Mesenteric fat pad (tissue), 1 donor: ENCODE data around the gene TMEM87B. TPM values are rescaled to one million over a fixed set of nuclear protein-coding genes. Genes with fewer than 3 reads are reported as not detected.

ENCODE experiments used
- DNase-seq: peaks from one replicate; pipeline ENCODE4 v3.0.0-alpha.2; 2020; ENCODE audit warnings: low spot score
- total RNA-seq: library from RNA; stranded (reverse); fragmentation: NEBNext Ultra II Directional; extraction: Animal tissue kit (Norgen Biotek cat#: 25700); gene quantifications from one replicate; pipeline ENCODE4 v1.2.1, GENCODE V29; 2021
- donor health status: DM: yes; HTN: yes; CAD: no.

The TMEM87B gene
- total RNA-seq, 1 donor from 2014 or later: 25.2 TPM

DNA sequence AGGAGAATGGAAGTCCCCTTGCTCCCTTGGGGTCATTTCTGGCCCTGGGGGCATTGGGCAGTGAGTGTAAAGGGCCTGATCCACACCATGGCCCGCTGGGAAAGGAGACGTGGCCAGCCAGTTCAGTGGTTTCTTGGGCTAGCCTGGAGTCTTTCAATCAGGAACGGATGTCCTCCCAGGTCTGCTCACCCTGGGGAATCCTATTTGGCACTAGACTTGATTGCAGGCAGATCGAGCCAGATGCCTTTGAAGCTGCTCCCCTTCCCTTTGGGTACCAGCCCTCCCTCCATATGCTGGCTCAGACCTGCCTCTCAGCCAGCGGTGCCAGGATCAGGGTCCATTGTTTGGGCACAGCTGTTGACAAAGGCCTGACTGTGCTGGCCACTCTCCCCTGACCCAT lies 94.1 kb downstream of the TMEM87B start:
- DNase-seq: peak; percentile 71

DNA sequence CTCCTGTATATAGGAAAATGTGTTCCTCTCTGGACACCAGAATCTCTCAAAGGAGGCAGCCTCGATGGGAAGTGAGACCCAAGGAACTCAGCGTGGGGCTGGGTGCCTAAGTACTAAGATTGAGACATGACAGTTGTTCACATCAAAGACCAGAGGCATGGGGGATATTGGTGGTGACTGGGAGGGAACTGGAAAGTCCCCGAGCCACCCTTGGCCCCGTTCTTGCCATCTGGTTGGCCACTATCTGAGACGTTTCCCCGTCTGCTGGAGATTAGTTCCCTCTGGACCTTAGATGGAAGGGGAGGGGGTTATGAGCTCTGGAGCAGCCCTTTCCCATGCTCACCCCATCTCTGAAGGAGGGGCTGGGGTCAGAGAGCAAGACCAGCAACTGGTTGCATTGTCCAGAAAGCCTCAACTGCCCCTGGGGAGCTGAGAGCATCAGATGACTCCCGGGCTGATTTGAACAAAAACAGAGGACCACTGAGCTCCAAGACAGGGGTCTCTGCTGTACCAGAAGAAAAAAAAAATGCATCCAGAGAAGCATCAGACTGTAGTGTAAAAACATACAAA lies 94.9 kb downstream of the TMEM87B start:
- DNase-seq: peak; percentile 39

DNA sequence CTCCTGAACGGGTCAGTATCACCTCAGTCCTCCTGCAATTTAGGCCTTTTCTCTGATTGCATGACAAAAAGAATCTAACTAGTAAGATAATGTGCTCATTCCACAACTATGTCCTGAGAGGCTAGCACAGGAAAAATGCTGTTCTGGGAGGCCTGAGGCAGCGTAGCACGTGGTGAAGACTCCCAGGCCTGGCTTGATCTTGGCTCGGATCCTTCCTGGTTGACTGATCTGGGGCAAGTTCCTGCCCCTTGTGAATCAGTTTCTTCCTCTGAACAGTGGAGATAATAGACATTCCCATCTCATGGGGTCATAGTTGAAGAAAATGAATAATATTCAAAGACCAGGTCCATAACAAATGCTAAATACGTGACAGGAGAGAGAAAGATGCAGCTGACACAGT lies 95.4 kb downstream of the TMEM87B start:
- DNase-seq: peak; percentile 74

DNA sequence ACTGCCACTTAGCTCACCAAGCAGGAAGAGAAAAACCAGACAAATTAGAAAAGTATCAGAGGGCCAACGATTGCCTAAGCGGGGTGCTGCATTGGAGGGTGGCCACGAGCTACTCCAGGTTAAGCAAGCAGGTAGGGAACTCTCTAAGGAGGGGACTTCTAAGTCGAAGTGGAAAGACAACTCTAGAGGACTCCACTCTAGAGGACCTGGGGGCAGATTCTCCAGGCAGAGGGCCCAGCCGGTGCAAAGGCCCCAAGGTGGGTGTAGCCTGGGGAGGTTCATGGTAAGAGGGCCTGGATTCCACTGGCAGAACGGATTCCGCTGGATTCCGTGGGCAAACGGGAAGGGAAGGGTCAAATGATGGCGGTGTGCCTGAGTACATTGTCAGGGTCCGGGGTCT lies 95.8 kb downstream of the TMEM87B start:
- DNase-seq: peak; percentile 53

DNA sequence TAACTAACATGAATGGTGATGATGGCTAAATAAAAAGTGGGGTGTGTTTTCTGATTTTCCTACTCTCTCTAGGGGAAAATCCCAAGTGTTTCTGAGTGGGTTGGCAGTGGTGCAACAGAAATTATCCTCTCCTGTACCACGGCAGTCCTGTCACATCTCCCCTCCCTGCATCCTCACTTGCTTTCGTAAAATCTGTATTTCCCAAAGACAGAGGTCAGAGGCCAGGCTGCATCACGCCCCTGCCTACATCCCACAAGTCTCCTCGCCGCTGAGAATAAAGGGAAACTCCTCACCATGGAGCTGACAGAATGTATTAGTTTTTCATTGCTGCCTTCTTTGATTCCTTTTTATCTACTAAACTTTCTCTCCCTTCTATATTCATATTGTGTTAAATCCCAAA lies 96.2 kb downstream of the TMEM87B start:
- no peak for DNase-seq

DNA sequence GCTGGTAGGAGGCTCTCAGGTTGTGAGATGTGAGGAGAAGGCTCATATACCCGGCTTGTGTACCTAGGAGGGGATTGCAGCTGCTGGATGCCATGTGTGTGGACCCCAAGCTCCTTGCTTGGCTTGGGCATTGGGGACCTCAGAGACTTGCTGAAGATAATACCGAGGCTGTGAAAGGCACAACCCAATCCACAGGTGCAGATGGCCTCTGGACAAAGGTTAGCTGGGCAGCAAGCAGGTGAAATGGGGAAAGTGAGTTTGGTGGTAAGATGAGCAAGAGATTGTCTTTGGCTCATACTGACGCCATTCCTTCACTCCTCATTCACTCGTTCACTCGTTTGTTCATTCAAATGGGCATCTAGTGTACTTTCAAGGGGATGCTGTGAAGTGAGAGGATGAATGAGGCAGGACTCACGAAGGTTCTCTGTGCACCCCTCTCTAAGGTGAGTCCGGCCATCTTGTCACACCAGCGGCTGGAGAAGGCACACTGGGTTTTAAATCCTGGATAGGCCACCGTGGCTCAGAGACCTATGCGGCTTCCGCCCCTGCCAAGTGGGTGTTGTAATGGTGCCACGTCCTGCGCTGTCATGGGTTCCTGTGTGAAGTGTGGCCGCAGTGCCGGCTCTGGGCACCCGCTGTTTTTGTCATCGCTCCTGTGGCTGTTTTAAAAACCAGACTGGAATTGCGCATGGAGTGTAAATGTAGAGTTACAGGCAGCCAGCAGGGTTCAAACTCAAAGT lies 96.8 kb downstream of the TMEM87B start:
- peak; percentile 86 for DNase-seq

DNA sequence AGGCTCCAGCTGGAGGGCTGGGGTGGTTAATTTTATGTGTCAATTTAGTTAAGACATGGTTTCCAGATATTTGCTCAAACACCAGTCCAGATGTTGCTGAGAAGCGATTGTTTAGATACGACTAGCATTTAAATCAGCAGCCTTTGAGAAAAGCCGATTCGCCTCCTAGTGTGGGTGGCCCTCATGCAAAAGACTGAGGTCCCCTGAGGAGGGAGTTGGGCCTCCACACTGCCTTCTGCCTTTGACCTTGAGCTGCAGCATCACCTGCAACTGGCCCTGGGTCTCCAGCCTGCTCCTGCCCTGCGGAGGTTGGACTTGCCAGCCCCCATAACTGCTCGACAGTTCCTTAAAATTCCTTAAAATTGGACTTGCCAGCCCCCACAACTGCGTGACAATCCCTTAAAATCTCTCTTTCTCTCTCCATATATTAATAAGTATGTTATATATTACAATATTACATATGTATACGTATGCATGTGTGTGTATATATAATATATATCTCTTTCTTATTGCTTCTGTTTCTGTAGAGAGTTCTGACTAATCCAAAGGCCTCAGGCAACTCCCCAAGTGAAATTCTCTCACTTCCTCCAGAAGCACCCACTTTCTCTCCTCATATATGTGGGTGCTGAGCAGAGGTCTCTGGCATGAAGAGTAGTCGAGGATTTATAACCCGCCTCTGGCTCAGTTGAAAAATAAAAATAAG lies 97.6 kb downstream of the TMEM87B start:
- DNase-seq: peak; percentile 72

DNA sequence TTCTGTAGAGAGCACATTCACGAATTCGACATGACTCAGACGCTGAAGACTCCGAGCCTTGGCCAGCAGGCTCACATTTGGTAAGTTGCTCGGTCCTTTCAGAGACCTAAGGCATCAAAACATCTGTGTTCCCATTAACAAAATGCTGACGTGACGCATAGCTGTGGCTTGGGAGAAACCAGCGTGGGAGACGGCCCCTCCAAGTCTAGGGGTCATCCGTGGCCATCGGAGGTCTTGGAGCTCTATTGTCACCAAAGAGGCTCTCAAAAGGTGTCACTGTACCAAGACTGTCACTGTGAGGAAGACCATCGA lies 98.1 kb downstream of the TMEM87B start:
- DNase-seq: no peak

DNA sequence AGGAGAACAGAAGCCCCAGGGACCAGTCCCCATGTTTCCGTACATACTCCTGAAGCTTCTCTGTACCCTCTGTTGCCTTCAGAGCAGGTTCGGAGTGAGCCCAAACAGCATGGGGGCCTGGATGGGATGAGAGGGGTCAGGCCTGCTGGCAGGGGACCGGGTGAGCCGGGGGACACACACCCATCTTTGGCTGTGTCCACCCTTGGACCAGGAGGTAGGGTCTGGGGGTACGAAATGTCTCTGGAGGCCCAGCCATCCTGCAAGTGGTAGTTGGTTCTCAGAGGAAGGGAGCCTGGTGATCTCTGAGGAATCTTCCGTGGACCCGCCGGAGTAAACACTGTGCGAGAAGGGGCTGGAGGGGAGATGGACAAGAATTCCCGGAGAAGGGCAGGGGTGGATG lies 98.4 kb downstream of the TMEM87B start:
- DNase-seq: peak; percentile 81

DNA sequence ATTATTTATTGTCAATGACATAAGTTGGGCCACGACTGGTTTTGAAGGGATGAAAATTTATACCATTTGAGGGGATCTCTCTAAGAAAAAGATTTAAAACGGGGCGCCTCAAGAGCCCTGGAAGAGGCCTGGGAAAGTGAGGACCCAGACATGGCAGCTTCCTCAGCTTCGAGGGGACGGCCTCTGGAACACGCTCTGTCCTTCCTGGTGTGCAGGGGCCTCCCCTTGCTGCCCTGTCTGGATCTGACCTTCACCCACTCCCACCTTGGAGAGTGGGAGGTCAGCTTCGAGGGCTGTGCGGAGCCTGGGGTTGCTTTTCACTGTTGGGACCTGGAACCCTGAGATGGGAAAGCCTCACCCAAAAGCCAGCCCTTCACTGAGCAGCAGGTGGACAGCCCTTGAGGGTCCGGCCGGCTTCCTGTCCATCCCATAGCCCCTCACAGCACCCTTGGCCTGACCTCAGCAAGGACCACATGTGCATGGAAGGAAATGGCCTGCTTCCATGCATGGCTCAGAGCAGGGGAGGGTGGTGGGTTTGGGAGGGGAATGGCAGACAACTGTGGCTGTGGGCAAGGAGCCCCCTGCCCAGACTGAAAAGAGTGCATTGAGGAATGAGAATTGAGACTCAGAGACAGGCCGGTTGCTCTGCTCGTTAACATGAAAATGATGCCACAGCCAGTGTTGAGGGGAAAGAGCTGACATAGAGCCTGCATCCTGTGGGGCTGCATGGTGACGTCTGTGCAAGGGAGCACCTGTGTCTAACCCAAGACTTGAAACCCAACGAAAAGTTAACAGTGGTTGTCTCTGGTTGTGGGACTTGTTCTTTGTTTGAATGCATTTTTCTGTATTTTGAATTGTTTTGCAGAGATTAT lies 99.4 kb downstream of the TMEM87B start:
- peak; percentile 77 for DNase-seq

DNA sequence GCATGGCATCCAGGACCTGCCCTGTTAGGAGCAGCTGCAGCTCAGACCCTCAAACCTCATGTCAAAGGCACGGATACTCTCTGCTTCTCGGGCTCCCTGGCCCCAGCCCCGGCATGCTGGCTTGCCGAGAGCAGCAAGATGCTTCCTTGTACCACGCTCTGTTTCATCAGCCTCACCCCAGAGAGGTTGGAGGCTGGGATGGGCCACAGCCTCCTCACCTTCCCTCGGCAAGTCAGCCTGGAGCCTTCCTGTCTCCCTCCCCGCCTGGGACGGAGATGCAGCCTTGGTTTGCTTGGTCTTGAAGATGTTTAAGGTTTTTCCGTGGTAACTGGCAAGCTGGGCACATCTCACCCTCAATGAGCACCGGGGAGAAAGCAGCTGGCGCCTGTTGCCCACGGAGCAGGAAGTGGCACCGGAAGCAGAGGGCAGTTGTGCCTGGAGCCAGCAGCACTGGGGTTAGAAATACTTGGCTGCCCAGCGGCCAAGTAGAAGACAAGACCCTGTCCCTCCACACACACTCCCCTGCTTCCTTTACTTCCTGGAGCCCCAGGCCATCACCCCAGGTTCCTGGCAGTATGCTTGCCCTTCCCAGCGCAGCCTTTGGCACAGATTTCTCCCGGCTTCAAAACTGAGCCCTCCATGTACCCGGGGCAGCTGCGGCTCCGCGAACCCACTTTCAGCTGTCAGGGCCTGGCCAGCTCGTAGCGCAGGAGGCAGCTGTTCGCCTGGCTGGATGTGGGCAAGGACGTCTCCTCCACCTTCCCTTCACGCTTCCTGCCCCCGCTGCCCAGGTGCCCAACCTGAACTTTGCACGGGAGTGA lies 100.5 kb downstream of the TMEM87B start:
- DNase-seq: peak; percentile 82

DNA sequence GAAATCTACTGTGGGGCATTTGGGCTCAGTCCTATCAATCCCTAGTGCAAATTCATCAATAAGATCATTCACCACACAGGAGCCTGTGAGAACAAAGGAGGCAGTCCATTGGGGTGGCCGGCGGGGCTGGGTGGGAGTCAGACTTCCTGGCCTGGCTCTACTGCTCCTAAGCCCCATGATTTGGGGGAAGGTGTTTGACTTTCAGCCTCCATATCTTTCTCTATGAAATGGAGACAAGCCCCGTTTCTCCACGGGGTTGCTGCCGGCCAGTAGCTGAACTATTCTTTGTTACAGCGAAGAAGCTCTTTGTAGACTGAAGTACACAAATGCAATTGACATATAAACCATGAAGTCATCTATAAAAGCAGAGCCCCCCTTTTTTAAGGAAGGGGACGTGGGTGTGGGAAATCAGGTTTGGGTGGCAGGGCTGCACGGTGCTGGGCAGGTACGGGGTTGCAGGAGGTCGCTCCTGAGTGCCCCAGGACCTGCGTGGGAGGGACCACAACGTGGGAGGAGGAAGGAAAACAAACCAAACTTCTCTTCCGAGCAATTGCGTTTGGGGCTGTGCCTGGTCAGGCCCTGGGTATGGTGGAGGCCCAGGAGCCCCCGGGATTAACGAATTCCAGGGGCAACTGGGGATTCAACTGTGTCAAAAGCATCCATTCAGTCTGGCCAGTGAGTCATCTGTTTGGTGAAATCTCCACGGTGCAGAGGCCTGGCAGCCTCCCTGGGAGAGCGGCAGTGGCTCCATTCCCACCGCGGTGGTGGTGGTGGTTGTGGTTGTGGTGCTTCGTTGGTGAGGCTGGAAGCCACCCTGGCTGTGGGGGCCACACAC lies 101.3 kb downstream of the TMEM87B start:
- peak; percentile 68 for DNase-seq

DNA sequence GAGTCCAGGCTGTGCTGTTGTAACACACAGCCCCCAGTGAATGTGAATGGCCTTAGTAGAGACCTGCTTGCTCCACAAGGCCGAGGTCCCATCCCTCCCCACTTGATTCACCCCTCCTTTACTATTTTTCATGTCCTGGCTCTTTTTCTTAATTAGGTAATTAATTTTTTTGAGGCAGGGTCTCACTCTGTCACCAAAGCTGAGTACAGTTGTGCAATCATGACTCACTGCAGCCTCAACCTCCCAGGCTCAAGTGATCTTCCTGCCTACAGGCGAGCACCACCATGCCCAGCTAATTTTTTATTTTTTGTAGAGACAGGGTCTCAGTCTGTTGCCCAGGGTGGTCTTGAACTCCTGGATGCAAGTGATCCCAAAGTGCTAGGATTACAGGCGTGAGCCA lies 102.4 kb downstream of the TMEM87B start:
- no peak for DNase-seq

DNA sequence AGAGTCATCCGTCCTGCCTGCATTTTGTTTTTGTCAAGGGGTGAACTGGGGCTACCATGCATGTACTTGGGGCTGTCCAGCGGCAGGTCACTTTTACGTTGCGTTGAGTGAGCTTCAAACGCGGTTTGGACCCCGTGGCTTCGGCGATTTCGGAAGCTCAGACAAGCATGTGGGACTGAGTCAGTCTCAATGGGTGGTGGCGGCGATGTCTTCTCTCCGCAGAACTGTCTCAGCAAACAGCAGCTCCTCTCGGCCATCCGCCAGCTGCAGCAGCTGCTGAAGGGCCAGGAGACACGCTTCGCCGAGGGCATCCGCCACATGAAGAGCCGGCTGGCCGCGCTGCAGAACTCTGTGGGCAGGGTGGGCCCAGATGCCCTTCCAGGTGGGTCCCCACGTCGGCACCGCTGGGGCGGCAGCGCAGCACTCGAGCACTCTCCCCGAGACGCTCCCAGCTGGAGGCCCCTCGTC lies 104.4 kb downstream of the TMEM87B start:
- DNase-seq: peak; percentile 83

DNA sequence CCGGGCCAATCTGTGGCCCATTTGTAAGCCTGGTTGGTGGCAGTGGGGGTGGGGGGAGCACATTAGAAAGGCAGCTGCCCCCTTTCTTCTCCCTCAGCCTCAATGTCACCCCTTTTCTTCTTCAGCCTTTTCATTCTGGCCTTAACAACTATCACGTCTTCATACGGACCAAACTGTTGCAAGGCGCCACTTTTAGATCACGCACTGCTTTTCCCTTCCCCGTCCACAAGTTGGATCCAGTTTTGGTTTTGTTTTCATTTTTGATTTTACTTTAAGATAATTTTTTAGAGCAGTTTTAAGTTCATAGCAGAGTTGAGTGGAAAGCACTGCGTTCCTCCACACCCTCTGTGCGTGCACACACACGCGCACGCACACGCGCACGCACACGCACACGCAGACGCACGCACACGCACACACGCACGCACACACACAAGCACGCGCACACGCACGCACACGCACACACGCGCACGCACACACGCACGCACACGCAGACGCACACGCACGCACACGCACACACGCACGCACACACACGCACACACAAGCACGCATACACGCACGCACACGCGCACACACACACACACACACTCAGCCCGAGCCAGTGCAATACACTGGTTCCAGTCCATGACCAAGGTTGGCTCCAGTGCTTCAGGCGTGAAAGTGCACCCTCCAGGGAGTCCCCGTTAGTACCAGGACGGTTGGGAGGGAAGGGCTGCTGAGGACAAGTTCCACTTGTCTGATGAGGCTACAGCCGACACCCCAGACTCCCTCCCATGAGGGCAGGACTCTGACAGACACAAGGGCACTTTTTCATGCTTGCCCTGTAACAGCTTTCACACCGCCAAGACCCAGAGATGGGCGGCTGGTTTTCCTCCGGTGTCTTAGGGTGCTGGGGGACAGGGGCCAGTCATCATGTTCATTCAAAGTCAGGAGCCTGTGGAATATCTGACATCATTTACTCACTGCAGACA lies 105.5 kb downstream of the TMEM87B start:
- DNase-seq: peak; percentile 82

DNA sequence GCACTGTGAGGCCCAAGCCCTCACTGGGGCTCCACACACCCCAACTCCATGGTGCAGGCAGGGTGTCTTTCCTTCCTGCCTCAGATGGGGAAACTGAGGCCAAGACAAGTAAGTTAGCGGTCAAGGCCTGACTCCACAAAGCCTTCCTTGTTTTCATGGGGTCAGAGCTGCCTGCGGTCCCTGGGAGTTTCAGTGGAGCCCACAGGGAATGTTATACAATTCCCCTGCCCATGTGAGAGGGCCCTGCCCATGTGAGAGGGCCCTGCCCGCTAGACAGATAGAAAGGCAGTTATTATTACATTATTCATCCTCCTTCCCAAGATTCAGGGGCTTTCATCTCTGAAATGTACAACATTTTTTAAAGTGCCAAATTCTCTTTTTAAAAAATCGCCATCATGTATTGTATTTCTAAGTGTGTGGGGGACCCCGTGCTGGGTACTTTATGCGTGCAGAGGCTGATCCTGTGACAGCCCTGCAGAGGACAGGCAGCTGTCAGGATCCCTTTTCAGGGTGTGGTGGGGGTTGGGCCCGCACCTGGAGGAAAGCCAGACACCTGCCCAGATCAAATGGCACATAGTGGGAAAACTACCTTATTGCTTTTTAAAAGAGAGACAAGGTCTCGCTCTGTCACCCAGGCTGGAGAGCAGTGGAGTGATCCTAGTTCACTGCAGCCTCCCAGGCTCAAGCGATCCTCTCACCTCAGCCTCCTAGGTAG lies 106.5 kb downstream of the TMEM87B start:
- peak; percentile 62 for DNase-seq

DNA sequence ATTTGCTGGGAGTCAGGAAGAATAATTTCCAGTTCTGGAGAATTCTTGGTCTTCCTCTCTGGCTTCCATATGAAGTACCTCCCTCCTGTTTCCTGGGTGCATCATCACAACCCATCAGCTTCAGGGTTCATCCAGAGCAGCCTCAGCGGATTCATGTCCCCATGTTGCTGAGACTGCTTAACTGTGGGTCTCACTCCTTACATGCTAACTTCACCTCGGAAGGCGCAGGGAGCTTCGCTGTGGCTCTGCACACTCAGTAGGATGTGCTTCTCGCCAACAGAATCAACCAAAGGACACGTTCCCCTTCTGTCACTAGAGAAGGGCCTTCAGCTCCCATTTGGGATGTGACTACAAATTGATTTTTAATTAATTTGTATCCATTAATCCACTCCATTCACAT lies 107.3 kb downstream of the TMEM87B start:
- DNase-seq: peak; percentile 39

DNA sequence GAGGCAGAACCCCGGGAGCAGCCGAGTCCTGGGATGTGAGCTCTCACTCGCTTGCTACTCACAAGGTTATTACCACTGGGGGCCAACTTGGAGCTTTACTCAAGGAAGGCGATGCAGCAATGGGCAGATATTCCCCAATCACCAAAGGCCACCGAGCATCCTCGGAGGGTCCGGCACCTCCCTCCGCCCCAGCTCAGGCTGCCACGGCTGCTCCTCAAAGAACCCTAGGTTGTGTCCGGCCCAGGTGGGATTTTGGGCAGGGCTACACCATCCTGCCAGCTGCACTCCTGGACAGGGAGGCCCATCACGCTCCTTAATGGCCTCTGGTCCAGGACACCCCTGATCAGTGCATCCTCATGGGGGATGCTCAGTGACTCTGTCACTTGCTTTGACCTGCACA lies 107.9 kb downstream of the TMEM87B start:
- peak; percentile 73 for DNase-seq
